ENCODE measurements around the gene TAB2.
"Not testable (repeated sequence)": the region's sequence is repeated elsewhere in the genome, so short reads cannot be mapped to it uniquely, and the experiment has no call there.

Gene TAB2

DNA sequence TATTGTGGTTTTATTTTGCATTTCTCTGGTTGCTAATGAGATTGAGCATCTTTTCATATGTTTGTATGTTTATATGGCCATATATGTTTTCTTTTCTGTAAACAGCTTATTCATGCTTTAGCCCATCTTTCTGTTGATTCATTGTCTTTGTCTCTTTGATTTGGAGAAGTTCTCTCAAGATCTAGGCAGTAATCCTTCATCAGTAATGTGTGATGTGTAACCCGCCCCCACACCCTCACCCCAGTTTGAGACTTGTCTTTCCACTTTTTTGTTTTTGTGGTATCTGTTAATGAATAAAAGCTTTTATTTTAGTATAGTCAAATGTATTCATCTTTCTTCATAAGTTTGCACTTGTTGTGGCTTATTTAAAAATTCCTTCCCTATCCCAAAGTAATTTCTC is 141.3 kb downstream of the TAB2 start:
- in situ Hi-C loops (cut with MboI; ENCODE audit: low pct_unique_long_range_greater_than_20kb, low sequenced_read_pairs, unreplicated experiment) = no loop called here
- DNase-seq (ENCODE audit: low spot score) = no peak

DNA sequence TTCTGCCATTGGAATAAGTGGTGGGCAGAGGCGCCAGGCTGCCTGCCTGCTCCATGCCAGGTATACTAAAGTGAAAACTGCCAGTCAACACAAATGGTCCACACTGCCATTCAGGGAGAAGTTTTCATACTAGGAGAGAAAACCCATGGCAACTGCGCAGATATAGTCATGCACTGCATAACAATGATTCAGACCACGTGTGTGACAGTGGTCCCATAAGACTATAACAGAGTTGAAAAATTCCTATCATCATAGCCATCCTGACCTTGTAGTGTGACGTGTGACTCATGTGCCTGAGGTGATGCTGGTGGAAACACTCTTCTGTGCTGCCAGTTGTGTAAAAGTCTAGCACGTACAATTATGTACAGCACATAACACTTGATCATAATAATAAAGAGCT is 142.2 kb downstream of the TAB2 start:
- TF ChIP-seq, protein P1, sequence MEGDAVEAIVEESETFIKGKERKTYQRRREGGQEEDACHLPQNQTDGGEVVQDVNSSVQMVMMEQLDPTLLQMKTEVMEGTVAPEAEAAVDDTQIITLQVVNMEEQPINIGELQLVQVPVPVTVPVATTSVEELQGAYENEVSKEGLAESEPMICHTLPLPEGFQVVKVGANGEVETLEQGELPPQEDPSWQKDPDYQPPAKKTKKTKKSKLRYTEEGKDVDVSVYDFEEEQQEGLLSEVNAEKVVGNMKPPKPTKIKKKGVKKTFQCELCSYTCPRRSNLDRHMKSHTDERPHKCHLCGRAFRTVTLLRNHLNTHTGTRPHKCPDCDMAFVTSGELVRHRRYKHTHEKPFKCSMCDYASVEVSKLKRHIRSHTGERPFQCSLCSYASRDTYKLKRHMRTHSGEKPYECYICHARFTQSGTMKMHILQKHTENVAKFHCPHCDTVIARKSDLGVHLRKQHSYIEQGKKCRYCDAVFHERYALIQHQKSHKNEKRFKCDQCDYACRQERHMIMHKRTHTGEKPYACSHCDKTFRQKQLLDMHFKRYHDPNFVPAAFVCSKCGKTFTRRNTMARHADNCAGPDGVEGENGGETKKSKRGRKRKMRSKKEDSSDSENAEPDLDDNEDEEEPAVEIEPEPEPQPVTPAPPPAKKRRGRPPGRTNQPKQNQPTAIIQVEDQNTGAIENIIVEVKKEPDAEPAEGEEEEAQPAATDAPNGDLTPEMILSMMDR (IDR thresholded peaks at IDR 0.05; ENCODE audit: extremely low read depth, insufficient read depth, missing control alignments) = no peak
- DNase-seq (ENCODE audit: low spot score) = no peak
- in situ Hi-C loops (cut with MboI; ENCODE audit: low pct_unique_long_range_greater_than_20kb, low sequenced_read_pairs, unreplicated experiment) = no loop called here

More for the DNA sequence above, 141.3 kb downstream of the TAB2 start:
- TF ChIP-seq, protein P1 (IDR thresholded peaks at IDR 0.05; ENCODE audit: extremely low read depth, insufficient read depth, missing control alignments) = no peak

DNA sequence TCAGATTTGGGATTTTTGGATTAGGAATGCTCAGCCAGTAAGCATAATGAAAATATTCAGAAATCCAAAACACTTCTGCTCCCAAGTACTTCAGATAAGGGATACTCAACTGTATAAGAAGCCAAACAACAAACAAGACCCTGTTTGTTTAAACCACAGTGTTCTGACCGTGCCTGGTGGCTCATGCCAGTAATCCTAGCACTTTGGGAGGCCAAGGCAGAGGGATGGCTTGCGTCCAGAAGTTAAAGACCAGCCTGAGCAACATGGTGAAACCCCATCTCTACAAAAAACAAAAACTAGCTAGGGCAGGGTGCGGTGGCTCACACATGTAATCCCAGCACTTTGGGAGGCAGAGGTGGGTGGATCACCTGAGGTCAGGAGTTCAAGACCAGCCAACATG is 142.7 kb downstream of the TAB2 start:
- not testable (repeated sequence) for DNase-seq (ENCODE audit: low spot score)

More for the DNA sequence above, 142.7 kb downstream of the TAB2 start:
- in situ Hi-C loops (cut with MboI; ENCODE audit: low pct_unique_long_range_greater_than_20kb, low sequenced_read_pairs, unreplicated experiment) = not testable (repeated sequence)
